PC-9 (cell line): Measurements from ENCODE around the gene FAM217A. TPM values are rescaled to one million over a fixed set of nuclear protein-coding genes. Genes with fewer than 3 reads are reported as not detected.
A peak's percentile ranks its signal among the peaks of the same experiment; 100 is the strongest.

Source experiments
- BruUV-seq: library from RNA; stranded (reverse); fragments of 400-500 nt; replicated peaks from 2 replicates; lab custom pipeline; 2021; lab: Mats Ljungman, UMichigan
- CTCF ChIA-PET: fragments of 300-600 bp; sonication (Branson Sonifier 250); formaldehyde crosslinking; loops from one replicate; lab custom pipeline; 2022; ENCODE audit warnings: antibody characterized with exemption; lab: Charles Lee
- POLR2A ChIA-PET: fragments of 300-600 bp; sonication (Branson Sonifier 250); formaldehyde crosslinking; loops from one replicate; lab custom pipeline; 2022; ENCODE audit warnings: antibody characterized with exemption; ENCODE audit not compliant: unreplicated experiment; lab: Charles Lee
- DNase-seq, 2 experiments: peaks; one replicate each; pipeline versions ENCODE4 v3.0.0 to v3.0.0-alpha.2; 2015 to 2022; ENCODE audit warnings: mixed read lengths in 1 of 2
- H2AFZ ChIP-seq: fragments of 200-600 bp; sonication (generic); 2 replicates; pipeline ENCODE4 v1.8.1; 2017; ENCODE audit warnings: antibody characterized with exemption
- H3F3A ChIP-seq: fragments of 200-600 bp; sonication (generic); 2 replicates; pipeline ENCODE4 v1.8.1; 2017; ENCODE audit warnings: antibody characterized with exemption, mild to moderate bottlenecking, low read depth; ENCODE audit not compliant: insufficient read depth
- H3K27ac ChIP-seq: fragments of 200-600 bp; sonication (generic); 2 replicates; pipeline ENCODE4 v1.6.1; 2016; ENCODE audit warnings: mixed run types
- H3K27me3 ChIP-seq: fragments of 200-600 bp; sonication (generic); 2 replicates; pipeline ENCODE4 v1.6.1; 2016; ENCODE audit warnings: low read depth, mixed run types; ENCODE audit not compliant: insufficient read depth
- H3K36me3 ChIP-seq: fragments of 200-600 bp; sonication (generic); 2 replicates; pipeline ENCODE4 v1.6.1; 2016; ENCODE audit warnings: low read depth, mixed run types
- H3K4me1 ChIP-seq: fragments of 200-600 bp; sonication (generic); replicated peaks from 2 replicates; pipeline ENCODE4 v1.6.1; 2016; ENCODE audit warnings: mixed run types; ENCODE audit not compliant: insufficient read depth
- H3K4me2 ChIP-seq: fragments of 200-600 bp; sonication (generic); 2 replicates; pipeline ENCODE4 v1.6.1; 2017; ENCODE audit warnings: mixed run types
- H3K4me3 ChIP-seq: fragments of 200-600 bp; sonication (generic); 2 replicates; pipeline ENCODE4 v1.6.1; 2016; ENCODE audit warnings: mixed run types
- H3K79me2 ChIP-seq: fragments of 200-600 bp; sonication (generic); 2 replicates; pipeline ENCODE4 v1.6.1; 2017; ENCODE audit warnings: low read depth, mixed run types
- H3K9me2 ChIP-seq: fragments of 200-600 bp; sonication (generic); 2 replicates; pipeline ENCODE4 v1.8.1; 2017; ENCODE audit warnings: mild to moderate bottlenecking; ENCODE audit not compliant: insufficient read depth
- H3K9me3 ChIP-seq: fragments of 200-600 bp; sonication (generic); 2 replicates; pipeline ENCODE4 v1.8.1; 2016; ENCODE audit warnings: low read depth; ENCODE audit not compliant: insufficient read depth
- H4K20me1 ChIP-seq: fragments of 200-600 bp; sonication (generic); 2 replicates; pipeline ENCODE4 v1.8.1; 2017; ENCODE audit not compliant: insufficient read depth
- EZH2 ChIP-seq: fragments of 200-600 bp; sonication (generic); IDR thresholded peaks from 2 replicates; pipeline ENCODE4 v1.8.0; 2017; ENCODE audit warnings: antibody characterized with exemption, low read depth
- intact Hi-C: fragments of 100-400 bp; cut with micrococcal nuclease; formaldehyde crosslinking; loops from one replicate; pipeline ENCODE4 v1.10.0; 2022; ENCODE audit not compliant: unreplicated experiment
- total RNA-seq: library from RNA; stranded (reverse); gene quantifications from 2 replicates; pipeline ENCODE4 v1.2.3, GENCODE V29; 2021
- TF ChIP-seq, protein P1 (sequence below): fragments of 200-600 bp; sonication (generic); conservative IDR thresholded peaks from 2 replicates; pipeline ENCODE4 v1.6.1; 2017; ENCODE audit warnings: mixed run types, antibody characterized with exemption, mild to moderate bottlenecking, moderate library complexity

The FAM217A gene
- total RNA-seq, 1 experiment from 2014 or later = not detected

GRCh38 chr6:4067673-4068072 is 11.3 kb downstream of the FAM217A start:
- intact Hi-C loops = no loop called here
- no TSS peak for BruUV-seq
- H3K36me3 ChIP-seq = peaks cover 4% of the 10 kb centered on the region; the same call in 1 of the 2 replicates
- no peak overlapping the region for H2AFZ ChIP-seq
- ChIA-PET CTCF (no interaction called here), POLR2A (no interaction called here)
- H3K9me2 ChIP-seq = no peaks in the 10 kb centered on the region
- no peaks in the 10 kb centered on the region for H3K79me2 ChIP-seq
- 0 out of 2 replicates have a peak, but pooled peaks cover 4% of the 10 kb centered on the region for H3F3A ChIP-seq
- H3K4me3 ChIP-seq = no peak overlapping the region
- DNase-seq = no peak
- H3K27ac ChIP-seq = no peak overlapping the region
- H3K27me3 ChIP-seq = no peaks in the 10 kb centered on the region
- H4K20me1 ChIP-seq = no peaks in the 10 kb centered on the region
- no peaks in the 10 kb centered on the region for H3K4me1 ChIP-seq
- TF ChIP-seq, protein P1, sequence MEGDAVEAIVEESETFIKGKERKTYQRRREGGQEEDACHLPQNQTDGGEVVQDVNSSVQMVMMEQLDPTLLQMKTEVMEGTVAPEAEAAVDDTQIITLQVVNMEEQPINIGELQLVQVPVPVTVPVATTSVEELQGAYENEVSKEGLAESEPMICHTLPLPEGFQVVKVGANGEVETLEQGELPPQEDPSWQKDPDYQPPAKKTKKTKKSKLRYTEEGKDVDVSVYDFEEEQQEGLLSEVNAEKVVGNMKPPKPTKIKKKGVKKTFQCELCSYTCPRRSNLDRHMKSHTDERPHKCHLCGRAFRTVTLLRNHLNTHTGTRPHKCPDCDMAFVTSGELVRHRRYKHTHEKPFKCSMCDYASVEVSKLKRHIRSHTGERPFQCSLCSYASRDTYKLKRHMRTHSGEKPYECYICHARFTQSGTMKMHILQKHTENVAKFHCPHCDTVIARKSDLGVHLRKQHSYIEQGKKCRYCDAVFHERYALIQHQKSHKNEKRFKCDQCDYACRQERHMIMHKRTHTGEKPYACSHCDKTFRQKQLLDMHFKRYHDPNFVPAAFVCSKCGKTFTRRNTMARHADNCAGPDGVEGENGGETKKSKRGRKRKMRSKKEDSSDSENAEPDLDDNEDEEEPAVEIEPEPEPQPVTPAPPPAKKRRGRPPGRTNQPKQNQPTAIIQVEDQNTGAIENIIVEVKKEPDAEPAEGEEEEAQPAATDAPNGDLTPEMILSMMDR = no peak
- no peak for TF ChIP-seq EZH2
- no peaks in the 10 kb centered on the region for H3K9me3 ChIP-seq
- no peak overlapping the region for H3K4me2 ChIP-seq

DNA sequence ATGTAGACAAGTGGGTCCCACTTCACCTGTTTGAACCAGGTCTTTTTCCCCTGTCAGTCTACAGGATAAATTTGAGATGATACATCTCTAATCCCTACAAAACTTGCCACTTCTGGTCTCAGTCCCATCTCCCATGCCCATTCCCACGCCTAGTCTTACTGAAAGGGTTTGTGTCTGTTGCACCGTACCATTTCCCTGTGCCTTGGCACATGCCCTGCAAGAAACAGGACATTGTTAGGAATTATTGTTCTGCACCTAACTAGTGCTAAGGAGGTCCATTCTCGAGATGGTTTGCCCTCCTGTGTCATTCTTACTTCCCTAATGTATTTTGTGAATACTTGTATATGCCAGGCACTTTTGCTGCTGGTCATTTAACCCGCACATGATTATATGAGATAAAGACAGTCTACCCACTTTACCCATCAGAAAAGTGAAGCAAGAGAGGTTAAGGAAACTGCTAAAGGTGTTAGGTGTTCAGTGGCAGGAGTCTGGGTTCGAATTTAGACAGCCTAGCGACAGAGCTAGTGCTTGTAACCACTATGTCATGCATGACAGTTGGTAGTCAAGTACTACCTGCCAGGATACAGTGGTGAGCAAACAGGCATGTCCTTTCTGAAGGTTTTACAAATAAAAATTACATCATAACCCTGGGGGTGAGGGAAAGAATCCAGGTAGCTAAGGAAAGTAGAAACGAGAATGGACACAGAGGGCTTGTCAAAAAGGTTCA is 12.7 kb downstream of the FAM217A start:
- ChIA-PET POLR2A (no interaction called here), CTCF (no interaction called here)
- Histone ChIP-seq H3K4me2 (no peak overlapping the region), H3K27me3 (no peaks in the 10 kb centered on the region), H3K9me3 (no peaks in the 10 kb centered on the region), H3K9me2 (no peaks in the 10 kb centered on the region), H3K36me3 (peaks cover 15% of the 10 kb centered on the region; the same call in 1 of the 2 replicates), H2AFZ (no peak overlapping the region), H4K20me1 (no peaks in the 10 kb centered on the region), H3K27ac (no peak overlapping the region), H3K79me2 (no peaks in the 10 kb centered on the region), H3K4me3 (no peak overlapping the region), H3K4me1 (no peaks in the 10 kb centered on the region), H3F3A (0 out of 2 replicates have a peak, but pooled peaks cover 4% of the 10 kb centered on the region)
- TF ChIP-seq, protein P1 = no peak
- no peak for TF ChIP-seq EZH2
- no peak for DNase-seq
- intact Hi-C loops = no loop called here
- no TSS peak for BruUV-seq

GRCh38 chr6:4059115-4059777 is 19.7 kb downstream of the FAM217A start:
- ChIA-PET CTCF (no interaction called here), POLR2A (interaction anchor here (0.7 kb wide), 1 partner anchor 67 kb away, joined by 5 read pairs; no protein-coding TSS in a partner anchor)
- Histone ChIP-seq H3F3A (peaks cover 11% of the 10 kb centered on the region), H3K4me2 (no peak overlapping the region), H3K4me1 (peaks cover 17% of the 10 kb centered on the region), H2AFZ (no peak overlapping the region), H3K27me3 (no peaks in the 10 kb centered on the region), H3K4me3 (no peak overlapping the region), H3K79me2 (no peaks in the 10 kb centered on the region), H3K36me3 (peaks cover 50% of the 10 kb centered on the region), H3K27ac (peak overlapping the region; percentile 32; the same call in 1 of the 2 replicates), H3K9me2 (no peaks in the 10 kb centered on the region), H4K20me1 (0 out of 2 replicates have a peak, but pooled peaks cover 4% of the 10 kb centered on the region), H3K9me3 (no peaks in the 10 kb centered on the region)
- TF ChIP-seq, protein P1 = no peak
- TF ChIP-seq EZH2 = no peak
- no TSS peak for BruUV-seq
- DNase-seq = peak in 1 of 2 experiments; percentile 21
- intact Hi-C loops = loop anchor here (5.0 kb wide), 2 partner anchors 878 to 1343 kb away; no protein-coding TSS in a partner anchor
